ENCODE measurements around the gene TNFSF13B.

Gene TNFSF13B

DNA sequence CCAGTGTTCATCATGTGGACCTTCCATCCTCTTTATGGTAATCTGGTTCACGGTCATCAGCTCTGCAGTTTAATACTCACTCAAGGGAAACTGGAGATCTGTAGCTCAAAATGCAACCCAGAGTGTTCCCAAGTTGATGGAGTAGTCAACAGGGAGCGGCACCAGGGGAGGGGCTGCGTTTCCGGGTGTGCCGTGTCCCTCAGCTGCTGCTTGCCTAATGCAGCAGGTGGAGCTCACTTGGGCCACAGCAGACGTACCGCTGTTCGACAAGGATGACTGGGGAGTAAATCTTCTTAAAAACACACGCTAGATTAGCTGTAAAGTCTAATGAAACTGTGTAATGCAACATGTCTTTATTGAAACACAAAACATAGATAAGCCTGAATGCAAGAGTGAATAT, 81.1 kb downstream of the TNFSF13B start:
- DNase-seq, result no peak

GRCh38 chr13:108352599-108352998, 83.1 kb downstream of the TNFSF13B start:
- DNase-seq, result no peak

DNA sequence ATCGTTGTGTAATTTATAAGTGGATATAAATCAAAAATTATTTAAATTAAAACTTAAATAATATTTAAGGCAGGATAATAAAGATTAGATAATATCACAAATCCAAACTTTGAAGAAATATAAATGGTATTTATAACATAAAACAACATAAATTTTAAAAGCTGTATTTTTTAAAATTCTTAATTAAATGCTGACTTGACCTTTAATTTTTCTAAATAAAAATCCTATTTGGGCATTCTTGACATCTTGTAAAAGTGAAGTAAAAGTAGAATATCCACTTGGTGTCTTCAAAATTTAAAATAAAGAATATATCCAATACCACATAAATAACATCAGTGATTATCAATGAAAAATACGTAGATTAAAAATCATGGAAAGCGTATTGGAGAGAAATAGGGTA, 87.7 kb downstream of the TNFSF13B start:
- DNase-seq, result no peak

Measured in CD4-positive, alpha-beta T cell treated with Interleukin-21 for 1 hour (primary cell).